Gastroesophageal sphincter (tissue), 3 donors: ENCODE data around the gene EGF.

Experiments
- POLR2A ChIP-seq, 2 donors: fragments of 450-650 bp; IDR thresholded peaks; one replicate each; pipeline ENCODE4 v1.6.1; 2017; ENCODE audit warnings: antibody characterized with exemption in 2 of 2, mild to moderate bottlenecking in 2 of 2, moderate library complexity in 1 of 2
- TF ChIP-seq, protein P1 (sequence below), 4 experiments: fragments of 200-600 bp in 2 of 4; fragments of 450-650 bp in 2 of 4; sonication (generic) in 1 of 4; IDR thresholded peaks; one replicate each; pipeline ENCODE4 v1.5.1; 2017 to 2019; ENCODE audit warnings: antibody characterized with exemption in 4 of 4, mild to moderate bottlenecking in 2 of 4, moderate library complexity in 2 of 4

DNA sequence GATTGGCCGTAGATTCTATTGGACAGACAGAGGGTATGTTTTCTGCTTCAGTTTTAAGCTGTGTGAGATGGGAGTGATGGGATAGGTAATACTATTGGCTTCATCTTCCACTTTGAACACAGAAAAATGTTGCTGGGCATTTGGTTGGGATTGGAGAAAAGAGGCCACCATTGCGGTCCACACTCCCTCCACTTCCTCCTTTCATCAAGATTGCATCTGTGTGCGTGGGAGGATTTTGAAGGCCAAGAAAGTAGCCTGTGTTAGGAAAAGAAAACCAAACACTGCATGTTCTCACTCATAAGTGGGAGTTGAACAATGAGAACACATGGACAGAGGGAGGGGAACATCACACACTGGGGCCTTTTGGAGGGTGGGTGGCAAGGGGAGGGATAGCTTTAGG lies 56.4 kb downstream of the EGF start:
- TF ChIP-seq, protein P1, sequence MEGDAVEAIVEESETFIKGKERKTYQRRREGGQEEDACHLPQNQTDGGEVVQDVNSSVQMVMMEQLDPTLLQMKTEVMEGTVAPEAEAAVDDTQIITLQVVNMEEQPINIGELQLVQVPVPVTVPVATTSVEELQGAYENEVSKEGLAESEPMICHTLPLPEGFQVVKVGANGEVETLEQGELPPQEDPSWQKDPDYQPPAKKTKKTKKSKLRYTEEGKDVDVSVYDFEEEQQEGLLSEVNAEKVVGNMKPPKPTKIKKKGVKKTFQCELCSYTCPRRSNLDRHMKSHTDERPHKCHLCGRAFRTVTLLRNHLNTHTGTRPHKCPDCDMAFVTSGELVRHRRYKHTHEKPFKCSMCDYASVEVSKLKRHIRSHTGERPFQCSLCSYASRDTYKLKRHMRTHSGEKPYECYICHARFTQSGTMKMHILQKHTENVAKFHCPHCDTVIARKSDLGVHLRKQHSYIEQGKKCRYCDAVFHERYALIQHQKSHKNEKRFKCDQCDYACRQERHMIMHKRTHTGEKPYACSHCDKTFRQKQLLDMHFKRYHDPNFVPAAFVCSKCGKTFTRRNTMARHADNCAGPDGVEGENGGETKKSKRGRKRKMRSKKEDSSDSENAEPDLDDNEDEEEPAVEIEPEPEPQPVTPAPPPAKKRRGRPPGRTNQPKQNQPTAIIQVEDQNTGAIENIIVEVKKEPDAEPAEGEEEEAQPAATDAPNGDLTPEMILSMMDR (IDR thresholded peaks at IDR 0.05) = no peak
- TF ChIP-seq POLR2A (IDR thresholded peaks at IDR 0.05) = no peak
